ENCODE measurements around the gene SLC43A2.

Gene SLC43A2

DNA sequence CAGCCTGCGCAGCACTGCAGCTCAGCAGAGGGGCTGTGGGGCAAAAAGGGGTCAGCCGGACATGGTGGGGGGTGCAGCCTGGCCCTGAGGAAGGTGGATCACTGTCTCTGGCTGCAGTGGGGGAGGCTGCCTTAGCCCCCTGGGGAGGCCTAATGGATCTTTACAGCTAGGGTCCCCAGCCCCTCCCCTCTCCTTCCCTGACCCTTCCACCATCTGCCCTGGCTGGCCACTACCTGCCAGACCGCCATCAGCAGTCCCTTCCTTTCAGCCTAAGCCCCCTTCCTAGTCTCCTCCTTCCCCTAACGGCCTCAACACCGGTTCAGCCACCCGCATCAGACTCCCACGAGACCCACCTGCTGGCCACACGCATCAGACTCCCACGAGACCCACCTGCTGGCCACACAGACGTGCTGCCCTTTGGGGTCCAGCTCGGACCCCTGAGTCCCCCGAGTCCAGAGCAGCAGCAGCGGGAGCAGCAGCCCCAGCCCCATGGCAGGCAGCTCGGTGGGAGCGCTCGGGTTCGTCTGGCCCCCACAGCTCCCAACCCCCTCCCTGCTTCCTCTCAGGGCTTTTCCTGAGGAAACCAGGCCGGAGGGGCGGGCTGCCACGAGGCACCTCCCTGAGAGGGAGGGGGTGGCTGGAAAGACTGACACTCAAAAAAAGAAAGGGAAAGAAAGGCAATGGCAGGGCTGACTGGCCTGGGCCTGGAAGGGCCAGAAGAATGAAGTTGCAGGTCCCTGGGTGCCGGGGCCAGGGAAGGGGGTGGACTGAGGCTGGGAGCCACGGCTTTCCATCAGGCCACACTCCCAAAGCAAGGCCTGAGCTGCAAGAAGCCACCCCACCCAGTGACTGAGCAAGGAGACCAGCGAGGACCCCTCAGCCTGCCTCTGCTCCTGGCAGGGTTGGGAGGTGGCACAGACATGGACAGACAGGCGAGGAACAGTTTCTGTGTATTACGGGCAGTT, 16.9 kb upstream of the SLC43A2 start, which contains the start of gene SCARF1:
TSS of gene SCARF1 (minus strand) at position 526 of the 965 bp plus-strand sequence. CDS start at position 491, 35 bp downstream.
- TF ChIP-seq, protein P1, sequence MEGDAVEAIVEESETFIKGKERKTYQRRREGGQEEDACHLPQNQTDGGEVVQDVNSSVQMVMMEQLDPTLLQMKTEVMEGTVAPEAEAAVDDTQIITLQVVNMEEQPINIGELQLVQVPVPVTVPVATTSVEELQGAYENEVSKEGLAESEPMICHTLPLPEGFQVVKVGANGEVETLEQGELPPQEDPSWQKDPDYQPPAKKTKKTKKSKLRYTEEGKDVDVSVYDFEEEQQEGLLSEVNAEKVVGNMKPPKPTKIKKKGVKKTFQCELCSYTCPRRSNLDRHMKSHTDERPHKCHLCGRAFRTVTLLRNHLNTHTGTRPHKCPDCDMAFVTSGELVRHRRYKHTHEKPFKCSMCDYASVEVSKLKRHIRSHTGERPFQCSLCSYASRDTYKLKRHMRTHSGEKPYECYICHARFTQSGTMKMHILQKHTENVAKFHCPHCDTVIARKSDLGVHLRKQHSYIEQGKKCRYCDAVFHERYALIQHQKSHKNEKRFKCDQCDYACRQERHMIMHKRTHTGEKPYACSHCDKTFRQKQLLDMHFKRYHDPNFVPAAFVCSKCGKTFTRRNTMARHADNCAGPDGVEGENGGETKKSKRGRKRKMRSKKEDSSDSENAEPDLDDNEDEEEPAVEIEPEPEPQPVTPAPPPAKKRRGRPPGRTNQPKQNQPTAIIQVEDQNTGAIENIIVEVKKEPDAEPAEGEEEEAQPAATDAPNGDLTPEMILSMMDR (IDR thresholded peaks at IDR 0.05) = no peak

- TF ChIP-seq, protein P1 (IDR thresholded peaks at IDR 0.05) = no peak
Observed at GRCh38 chr17:1644493-1645206, 16.0 kb upstream of the SLC43A2 start.

GRCh38 chr17:1643999-1644492, 15.4 kb upstream of the SLC43A2 start:
- TF ChIP-seq, protein P1 (IDR thresholded peaks at IDR 0.05) = no peak

DNA sequence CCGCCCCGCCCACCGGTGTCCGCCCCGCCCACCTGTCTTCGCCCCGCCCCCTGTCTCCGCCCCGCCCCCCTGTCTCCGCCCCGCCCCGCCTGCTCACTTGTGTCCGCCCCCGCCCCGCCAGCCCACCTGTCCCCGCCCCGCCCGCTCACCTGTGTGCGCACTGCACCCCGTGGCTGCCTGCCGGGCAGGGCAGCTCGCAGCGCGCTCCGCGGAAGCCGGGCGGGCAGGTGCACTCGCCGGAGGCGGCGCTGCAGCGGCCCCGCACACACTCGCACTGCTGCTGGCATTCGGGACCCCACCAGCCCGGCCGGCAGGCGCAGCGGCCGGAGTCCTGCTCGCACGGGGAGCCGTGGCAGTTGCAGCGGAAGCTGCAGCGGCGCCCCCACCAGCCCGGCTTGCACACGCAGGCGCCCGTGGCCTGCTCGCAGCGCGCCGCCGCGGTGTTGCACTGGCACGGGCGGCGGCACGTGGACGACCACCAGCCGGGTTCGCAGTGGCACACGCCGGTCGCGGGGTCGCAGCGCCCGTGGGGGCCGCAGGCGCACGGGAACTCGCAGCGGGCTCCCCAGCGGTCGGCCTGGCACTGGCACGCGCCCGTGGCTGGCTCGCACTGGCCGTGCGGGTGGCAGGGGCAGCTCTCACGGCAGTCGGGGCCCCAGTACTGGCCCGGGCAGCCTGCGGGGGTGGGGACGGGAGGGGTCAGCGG, 14.8 kb upstream of the SLC43A2 start:
- TF ChIP-seq, protein P1 (IDR thresholded peaks at IDR 0.05) = peak; percentile 72

- TF ChIP-seq, protein P1 (IDR thresholded peaks at IDR 0.05) = no peak
Observed at GRCh38 chr17:1641065-1641403, 12.4 kb upstream of the SLC43A2 start.

GRCh38 chr17:1640329-1641064, 11.9 kb upstream of the SLC43A2 start:
- TF ChIP-seq, protein P1 (IDR thresholded peaks at IDR 0.05) = no peak
